Measurements from ENCODE around the gene FTSJ1. TPM values are rescaled to one million over a fixed set of nuclear protein-coding genes. Genes with fewer than 3 reads are reported as not detected.

The FTSJ1 gene
- total RNA-seq, 1 experiment from 2014 or later, result 22.9 TPM

GRCh38 chrX:48492293-48492910 lies 16.4 kb downstream of the FTSJ1 start:
- Histone ChIP-seq H3K36me3 (ENCODE audit: insufficient read depth, low read length) (no peaks in the 10 kb centered on the region), H3K9me2 (replicated peaks; ENCODE audit: insufficient read depth, low read length) (no peaks in the 10 kb centered on the region), H3K27me3 (ENCODE audit: low read length) (no peaks in the 10 kb centered on the region), H3K4me3 (ENCODE audit: low read length) (no peak overlapping the region), H3K79me2 (ENCODE audit: low read length) (no peaks in the 10 kb centered on the region), H3K4me1 (ENCODE audit: low read length) (no peaks in the 10 kb centered on the region), H2AFZ (ENCODE audit: low read length) (no peak overlapping the region), H4K20me1 (ENCODE audit: insufficient read depth, low read depth, low read length) (no peaks in the 10 kb centered on the region), H3K9ac (ENCODE audit: low read length) (no peak overlapping the region), H3K27ac (ENCODE audit: low read length) (no peak overlapping the region), H3K9me3 (ENCODE audit: low read length) (no peaks in the 10 kb centered on the region), H3K4me2 (ENCODE audit: low read depth, low read length, poor library complexity, severe bottlenecking) (no peak overlapping the region)
- DNase-seq, result no peak

- Histone ChIP-seq H3K4me2 (ENCODE audit: low read depth, low read length, poor library complexity, severe bottlenecking) (no peak overlapping the region), H3K36me3 (ENCODE audit: insufficient read depth, low read length) (no peaks in the 10 kb centered on the region), H3K9me3 (ENCODE audit: low read length) (no peaks in the 10 kb centered on the region), H3K27ac (ENCODE audit: low read length) (no peak overlapping the region), H3K9me2 (replicated peaks; ENCODE audit: insufficient read depth, low read length) (no peaks in the 10 kb centered on the region), H3K4me1 (ENCODE audit: low read length) (no peaks in the 10 kb centered on the region), H3K9ac (ENCODE audit: low read length) (no peak overlapping the region), H3K4me3 (ENCODE audit: low read length) (no peak overlapping the region), H3K79me2 (ENCODE audit: low read length) (no peaks in the 10 kb centered on the region), H2AFZ (ENCODE audit: low read length) (no peak overlapping the region), H3K27me3 (ENCODE audit: low read length) (no peaks in the 10 kb centered on the region), H4K20me1 (ENCODE audit: insufficient read depth, low read depth, low read length) (no peaks in the 10 kb centered on the region)
- peak; percentile 82 for DNase-seq
Observed at GRCh38 chrX:48493890-48494364, 17.9 kb downstream of the FTSJ1 start.

- Histone ChIP-seq H4K20me1 (ENCODE audit: insufficient read depth, low read depth, low read length) (no peaks in the 10 kb centered on the region), H3K4me2 (ENCODE audit: low read depth, low read length, poor library complexity, severe bottlenecking) (no peak overlapping the region), H3K27ac (ENCODE audit: low read length) (no peak overlapping the region), H3K9me3 (ENCODE audit: low read length) (no peaks in the 10 kb centered on the region), H3K79me2 (ENCODE audit: low read length) (no peaks in the 10 kb centered on the region), H3K4me3 (ENCODE audit: low read length) (no peak overlapping the region), H2AFZ (ENCODE audit: low read length) (no peak overlapping the region), H3K27me3 (ENCODE audit: low read length) (no peaks in the 10 kb centered on the region), H3K4me1 (ENCODE audit: low read length) (no peaks in the 10 kb centered on the region), H3K9ac (ENCODE audit: low read length) (no peak overlapping the region), H3K36me3 (ENCODE audit: insufficient read depth, low read length) (no peaks in the 10 kb centered on the region), H3K9me2 (replicated peaks; ENCODE audit: insufficient read depth, low read length) (no peaks in the 10 kb centered on the region)
- DNase-seq, result no peak
Observed at GRCh38 chrX:48496660-48497059, 20.7 kb downstream of the FTSJ1 start.

GRCh38 chrX:48497871-48498270 lies 21.9 kb downstream of the FTSJ1 start:
- H3K79me2 ChIP-seq (ENCODE audit: low read length), result no peaks in the 10 kb centered on the region

GRCh38 chrX:48498374-48498809 lies 22.4 kb downstream of the FTSJ1 start:
- Histone ChIP-seq H3K9ac (ENCODE audit: low read length) (no peak overlapping the region), H3K27ac (ENCODE audit: low read length) (no peak overlapping the region), H3K4me2 (ENCODE audit: low read depth, low read length, poor library complexity, severe bottlenecking) (no peak overlapping the region), H3K79me2 (ENCODE audit: low read length) (no peaks in the 10 kb centered on the region), H3K27me3 (ENCODE audit: low read length) (no peaks in the 10 kb centered on the region), H2AFZ (ENCODE audit: low read length) (no peak overlapping the region), H3K36me3 (ENCODE audit: insufficient read depth, low read length) (no peaks in the 10 kb centered on the region), H3K9me3 (ENCODE audit: low read length) (no peaks in the 10 kb centered on the region), H4K20me1 (ENCODE audit: insufficient read depth, low read depth, low read length) (no peaks in the 10 kb centered on the region), H3K4me1 (ENCODE audit: low read length) (no peaks in the 10 kb centered on the region), H3K9me2 (replicated peaks; ENCODE audit: insufficient read depth, low read length) (no peaks in the 10 kb centered on the region), H3K4me3 (ENCODE audit: low read length) (no peak overlapping the region)
- DNase-seq, result no peak

More at GRCh38 chrX:48497871-48498270, 21.9 kb downstream of the FTSJ1 start:
- no peaks in the 10 kb centered on the region for H3K4me1 ChIP-seq (ENCODE audit: low read length)
- no peaks in the 10 kb centered on the region for H4K20me1 ChIP-seq (ENCODE audit: insufficient read depth, low read depth, low read length)
- no peak overlapping the region for H3K27ac ChIP-seq (ENCODE audit: low read length)
- H3K9me3 ChIP-seq (ENCODE audit: low read length), result no peaks in the 10 kb centered on the region
- H3K9ac ChIP-seq (ENCODE audit: low read length), result no peak overlapping the region
- H3K4me3 ChIP-seq (ENCODE audit: low read length), result no peak overlapping the region
- no peaks in the 10 kb centered on the region for H3K27me3 ChIP-seq (ENCODE audit: low read length)
- no peak for DNase-seq
- no peak overlapping the region for H2AFZ ChIP-seq (ENCODE audit: low read length)
- H3K36me3 ChIP-seq (ENCODE audit: insufficient read depth, low read length), result no peaks in the 10 kb centered on the region
- no peaks in the 10 kb centered on the region for H3K9me2 ChIP-seq (replicated peaks; ENCODE audit: insufficient read depth, low read length)
- H3K4me2 ChIP-seq (ENCODE audit: low read depth, low read length, poor library complexity, severe bottlenecking), result no peak overlapping the region

- H3K4me1 ChIP-seq (ENCODE audit: low read length), result peaks cover 13% of the 10 kb centered on the region
- H2AFZ ChIP-seq (ENCODE audit: low read length), result no peak overlapping the region
- no peaks in the 10 kb centered on the region for H3K79me2 ChIP-seq (ENCODE audit: low read length)
- H3K36me3 ChIP-seq (ENCODE audit: insufficient read depth, low read length), result no peaks in the 10 kb centered on the region
- H3K4me2 ChIP-seq (ENCODE audit: low read depth, low read length, poor library complexity, severe bottlenecking), result no peak overlapping the region
- H3K27me3 ChIP-seq (ENCODE audit: low read length), result no peaks in the 10 kb centered on the region
- 0 out of 2 replicates have a peak, but pooled peaks cover 4% of the 10 kb centered on the region for H4K20me1 ChIP-seq (ENCODE audit: insufficient read depth, low read depth, low read length)
- no peaks in the 10 kb centered on the region for H3K9me3 ChIP-seq (ENCODE audit: low read length)
- no peak overlapping the region for H3K4me3 ChIP-seq (ENCODE audit: low read length)
- H3K9ac ChIP-seq (ENCODE audit: low read length), result no peak overlapping the region
- H3K27ac ChIP-seq (ENCODE audit: low read length), result no peak overlapping the region
- DNase-seq, result no peak
- no peaks in the 10 kb centered on the region for H3K9me2 ChIP-seq (replicated peaks; ENCODE audit: insufficient read depth, low read length)
Observed at GRCh38 chrX:48504261-48504660, 28.3 kb downstream of the FTSJ1 start.

- no peak overlapping the region for H3K4me2 ChIP-seq (ENCODE audit: low read depth, low read length, poor library complexity, severe bottlenecking)
- H3K79me2 ChIP-seq (ENCODE audit: low read length), result no peaks in the 10 kb centered on the region
- no peaks in the 10 kb centered on the region for H3K9me3 ChIP-seq (ENCODE audit: low read length)
- no peaks in the 10 kb centered on the region for H3K27me3 ChIP-seq (ENCODE audit: low read length)
- no peak overlapping the region for H3K4me3 ChIP-seq (ENCODE audit: low read length)
- DNase-seq, result no peak
- H3K27ac ChIP-seq (ENCODE audit: low read length), result no peak overlapping the region
- no peaks in the 10 kb centered on the region for H3K36me3 ChIP-seq (ENCODE audit: insufficient read depth, low read length)
- H3K4me1 ChIP-seq (ENCODE audit: low read length), result peaks cover 15% of the 10 kb centered on the region
- H4K20me1 ChIP-seq (ENCODE audit: insufficient read depth, low read depth, low read length), result peaks cover 7% of the 10 kb centered on the region; the same call in 1 of the 2 replicates
- H3K9me2 ChIP-seq (replicated peaks; ENCODE audit: insufficient read depth, low read length), result no peaks in the 10 kb centered on the region
- H2AFZ ChIP-seq (ENCODE audit: low read length), result no peak overlapping the region
- no peak overlapping the region for H3K9ac ChIP-seq (ENCODE audit: low read length)
Observed at GRCh38 chrX:48505481-48505880, 29.5 kb downstream of the FTSJ1 start.

GRCh38 chrX:48507246-48507645 lies 31.2 kb downstream of the FTSJ1 start:
- no peaks in the 10 kb centered on the region for H3K9me2 ChIP-seq (replicated peaks; ENCODE audit: insufficient read depth, low read length)
- H3K79me2 ChIP-seq (ENCODE audit: low read length), result no peaks in the 10 kb centered on the region
- no peak overlapping the region for H3K4me2 ChIP-seq (ENCODE audit: low read depth, low read length, poor library complexity, severe bottlenecking)
- peaks cover 7% of the 10 kb centered on the region; the same call in 1 of the 2 replicates for H4K20me1 ChIP-seq (ENCODE audit: insufficient read depth, low read depth, low read length)
- no peaks in the 10 kb centered on the region for H3K27me3 ChIP-seq (ENCODE audit: low read length)
- DNase-seq, result no peak
- H3K4me1 ChIP-seq (ENCODE audit: low read length), result peaks cover 15% of the 10 kb centered on the region
- H3K4me3 ChIP-seq (ENCODE audit: low read length), result no peak overlapping the region
- H2AFZ ChIP-seq (ENCODE audit: low read length), result no peak overlapping the region
- H3K27ac ChIP-seq (ENCODE audit: low read length), result no peak overlapping the region
- no peak overlapping the region for H3K9ac ChIP-seq (ENCODE audit: low read length)
- H3K36me3 ChIP-seq (ENCODE audit: insufficient read depth, low read length), result no peaks in the 10 kb centered on the region
- no peaks in the 10 kb centered on the region for H3K9me3 ChIP-seq (ENCODE audit: low read length)

Measured in Karpas-422 (cell line).